ENCODE measurements around the gene IPO13. TPM values are rescaled to one million over a fixed set of nuclear protein-coding genes. Genes with fewer than 3 reads are reported as not detected.

The IPO13 gene
- total and polyA plus RNA-seq, 9 donors: 8.6 to 30.3 (median 20.8) TPM

DNA sequence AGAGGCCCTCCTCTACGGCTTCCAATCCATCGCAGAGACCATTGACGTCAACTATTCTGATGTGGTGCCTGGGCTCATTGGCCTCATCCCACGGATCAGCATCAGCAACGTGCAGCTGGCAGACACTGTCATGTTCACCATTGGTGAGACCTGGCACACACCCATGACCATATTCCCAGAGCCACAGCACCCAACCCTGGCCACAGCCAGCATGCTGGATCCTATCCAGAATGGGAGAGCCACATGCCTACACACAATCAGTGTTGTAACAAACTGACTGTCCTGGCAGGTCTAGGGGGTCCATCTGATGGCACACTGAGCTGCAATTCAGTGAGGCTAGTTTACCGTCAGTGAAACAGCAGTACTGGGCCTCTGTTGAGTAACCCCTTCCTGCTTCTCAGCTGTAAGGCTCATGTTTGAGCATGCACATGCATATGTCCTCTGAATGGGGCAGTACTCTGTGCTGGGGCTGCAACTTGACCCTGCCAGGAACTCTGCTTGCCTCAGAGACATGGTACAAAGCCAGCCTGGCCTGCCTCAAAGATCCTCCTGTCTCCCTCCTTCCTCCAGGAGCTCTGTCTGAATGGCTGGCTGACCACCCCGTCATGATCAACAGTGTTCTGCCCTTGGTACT is 10.8 kb downstream of the IPO13 start:
- Histone ChIP-seq H3K36me3 (no peaks in the 10 kb centered on the region), H3K27me3 (no peaks in the 10 kb centered on the region)
- intact Hi-C loops (cut with DNase I): no loop called here

DNA sequence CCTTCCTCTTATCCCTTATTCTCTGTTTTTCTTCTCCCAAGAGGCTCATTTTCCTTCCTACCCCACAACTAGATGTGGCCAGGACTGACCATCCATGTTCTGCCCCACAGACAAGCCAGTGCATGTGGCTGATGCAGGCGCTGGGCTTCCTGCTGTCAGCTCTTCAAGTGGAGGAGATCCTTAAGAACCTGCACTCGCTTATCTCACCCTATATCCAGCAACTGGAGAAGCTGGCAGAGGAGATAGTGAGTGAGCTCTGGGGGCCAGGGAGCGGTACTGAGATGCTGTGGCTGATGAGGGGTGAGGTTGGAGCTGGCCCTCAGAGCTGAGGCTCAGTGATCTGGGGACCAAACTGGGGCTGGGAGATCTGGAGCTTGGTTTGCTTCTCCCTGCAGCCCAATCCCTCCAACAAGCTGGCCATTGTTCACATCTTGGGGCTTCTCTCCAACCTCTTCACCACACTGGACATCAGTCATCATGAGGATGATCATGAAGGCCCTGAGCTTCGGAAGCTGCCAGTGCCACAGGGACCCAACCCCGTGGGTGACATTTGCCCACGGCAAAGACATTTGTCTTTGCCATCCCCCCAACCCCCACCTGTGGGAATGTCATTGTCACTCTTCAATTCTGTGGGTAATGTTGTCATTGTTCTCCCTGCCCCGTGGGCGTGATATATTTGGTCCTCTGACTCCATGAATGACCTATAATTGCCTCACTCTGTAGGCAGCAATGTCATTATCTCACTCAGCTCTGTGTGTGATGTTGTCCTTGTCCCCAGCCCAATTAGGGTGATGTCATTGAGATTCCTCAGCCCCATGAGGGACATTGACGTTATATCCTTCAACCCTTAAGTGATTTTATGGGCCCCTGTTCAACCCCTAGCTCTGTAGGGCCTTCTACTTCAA is 11.9 kb downstream of the IPO13 start:
- H3K36me3 ChIP-seq: no peaks in the 10 kb centered on the region
- TF ChIP-seq, protein P1, sequence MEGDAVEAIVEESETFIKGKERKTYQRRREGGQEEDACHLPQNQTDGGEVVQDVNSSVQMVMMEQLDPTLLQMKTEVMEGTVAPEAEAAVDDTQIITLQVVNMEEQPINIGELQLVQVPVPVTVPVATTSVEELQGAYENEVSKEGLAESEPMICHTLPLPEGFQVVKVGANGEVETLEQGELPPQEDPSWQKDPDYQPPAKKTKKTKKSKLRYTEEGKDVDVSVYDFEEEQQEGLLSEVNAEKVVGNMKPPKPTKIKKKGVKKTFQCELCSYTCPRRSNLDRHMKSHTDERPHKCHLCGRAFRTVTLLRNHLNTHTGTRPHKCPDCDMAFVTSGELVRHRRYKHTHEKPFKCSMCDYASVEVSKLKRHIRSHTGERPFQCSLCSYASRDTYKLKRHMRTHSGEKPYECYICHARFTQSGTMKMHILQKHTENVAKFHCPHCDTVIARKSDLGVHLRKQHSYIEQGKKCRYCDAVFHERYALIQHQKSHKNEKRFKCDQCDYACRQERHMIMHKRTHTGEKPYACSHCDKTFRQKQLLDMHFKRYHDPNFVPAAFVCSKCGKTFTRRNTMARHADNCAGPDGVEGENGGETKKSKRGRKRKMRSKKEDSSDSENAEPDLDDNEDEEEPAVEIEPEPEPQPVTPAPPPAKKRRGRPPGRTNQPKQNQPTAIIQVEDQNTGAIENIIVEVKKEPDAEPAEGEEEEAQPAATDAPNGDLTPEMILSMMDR (IDR thresholded peaks at IDR 0.05): no peak
- TF ChIP-seq EP300 (IDR thresholded peaks at IDR 0.05) (no peak), POLR2A (IDR thresholded peaks at IDR 0.05) (no peak)
- no peaks in the 10 kb centered on the region for H3K27me3 ChIP-seq
- H3K9me3 ChIP-seq: no peaks in the 10 kb centered on the region
- no peak for DNase-seq
- H3K4me3 ChIP-seq: no peak overlapping the region
- 91 to 95% (median 94%) methylated on average over 9 of the region's 9 CpGs for WGBS, 3 donors
- intact Hi-C loops (cut with DNase I): no loop called here
- H3K4me1 ChIP-seq (ENCODE audit: insufficient read depth): no peaks in the 10 kb centered on the region
- H3K27ac ChIP-seq: no peak overlapping the region

More for the DNA sequence above, 10.8 kb downstream of the IPO13 start:
- H3K4me3 ChIP-seq: no peak overlapping the region
- TF ChIP-seq EP300 (IDR thresholded peaks at IDR 0.05) (no peak), POLR2A (IDR thresholded peaks at IDR 0.05) (no peak)
- TF ChIP-seq, protein P1 (IDR thresholded peaks at IDR 0.05): no peak
- H3K9me3 ChIP-seq: no peaks in the 10 kb centered on the region
- H3K4me1 ChIP-seq (ENCODE audit: insufficient read depth): no peaks in the 10 kb centered on the region
- H3K27ac ChIP-seq: no peak overlapping the region
- WGBS, 3 donors: 82 to 91% (median 85%) methylated on average over 7 of the region's 7 CpGs
- DNase-seq: no peak

DNA sequence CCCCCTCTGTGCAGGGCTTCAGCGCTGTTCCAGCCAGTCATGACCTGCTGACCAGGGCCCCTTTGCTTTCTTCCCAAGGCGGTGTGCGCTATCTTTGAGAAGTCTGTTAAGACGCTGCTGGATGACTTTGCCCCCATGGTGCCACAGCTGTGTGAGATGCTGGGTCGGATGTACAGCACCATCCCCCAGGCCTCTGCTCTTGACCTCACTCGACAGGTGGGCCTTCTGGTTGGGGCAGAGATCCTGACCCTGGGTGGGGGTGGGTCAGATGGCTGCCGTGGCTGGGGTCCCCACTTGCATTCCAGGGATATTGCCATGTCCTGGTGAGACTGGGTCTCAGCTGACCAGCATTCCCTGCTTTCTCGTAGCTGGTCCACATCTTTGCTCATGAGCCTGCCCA is 14.0 kb downstream of the IPO13 start:
- no peak overlapping the region for H3K27ac ChIP-seq
- no peak for TF ChIP-seq EP300 (IDR thresholded peaks at IDR 0.05)
- TF ChIP-seq POLR2A (IDR thresholded peaks at IDR 0.05): no peak
- intact Hi-C loops (cut with DNase I): no loop called here
- H3K9me3 ChIP-seq: no peaks in the 10 kb centered on the region
- no peaks in the 10 kb centered on the region for H3K4me1 ChIP-seq (ENCODE audit: insufficient read depth)
- no peak for DNase-seq
- H3K36me3 ChIP-seq: no peaks in the 10 kb centered on the region
- H3K4me3 ChIP-seq: no peak overlapping the region
- 83 to 89% (median 86%) methylated on average over 8 of the region's 8 CpGs for WGBS, 3 donors
- no peaks in the 10 kb centered on the region for H3K27me3 ChIP-seq

DNA sequence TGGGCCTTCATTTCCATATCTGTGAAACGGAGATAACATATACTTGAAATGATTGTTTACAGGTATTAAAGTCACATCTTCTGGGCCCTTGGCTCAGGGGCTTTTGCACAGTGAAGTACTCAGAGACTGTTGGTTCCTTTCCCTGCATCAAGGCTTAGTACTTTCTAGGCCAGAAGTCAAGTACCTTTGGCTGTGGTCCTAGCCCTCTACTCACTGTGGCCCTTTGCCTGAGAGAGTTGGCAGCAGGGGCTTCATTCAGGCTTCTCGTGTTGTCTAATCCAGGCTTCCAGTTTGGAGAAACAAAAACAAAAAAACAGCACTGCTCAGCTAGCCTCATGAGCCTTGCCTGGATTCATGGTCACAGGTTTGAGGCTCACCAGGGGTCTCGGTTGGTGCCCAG is 14.9 kb downstream of the IPO13 start:
- Histone ChIP-seq H3K27me3 (no peaks in the 10 kb centered on the region), H3K4me1 (ENCODE audit: insufficient read depth) (no peaks in the 10 kb centered on the region), H3K4me3 (no peak overlapping the region), H3K36me3 (no peaks in the 10 kb centered on the region), H3K27ac (no peak overlapping the region), H3K9me3 (no peaks in the 10 kb centered on the region)
- intact Hi-C loops (cut with DNase I): no loop called here
- WGBS, 3 donors: 78 to 80% (median 80%) methylated on average over 3 of the region's 3 CpGs
- DNase-seq: no peak
- TF ChIP-seq EP300 (IDR thresholded peaks at IDR 0.05): no peak
- TF ChIP-seq, protein P1 (IDR thresholded peaks at IDR 0.05): no peak
- TF ChIP-seq POLR2A (IDR thresholded peaks at IDR 0.05): no peak

DNA sequence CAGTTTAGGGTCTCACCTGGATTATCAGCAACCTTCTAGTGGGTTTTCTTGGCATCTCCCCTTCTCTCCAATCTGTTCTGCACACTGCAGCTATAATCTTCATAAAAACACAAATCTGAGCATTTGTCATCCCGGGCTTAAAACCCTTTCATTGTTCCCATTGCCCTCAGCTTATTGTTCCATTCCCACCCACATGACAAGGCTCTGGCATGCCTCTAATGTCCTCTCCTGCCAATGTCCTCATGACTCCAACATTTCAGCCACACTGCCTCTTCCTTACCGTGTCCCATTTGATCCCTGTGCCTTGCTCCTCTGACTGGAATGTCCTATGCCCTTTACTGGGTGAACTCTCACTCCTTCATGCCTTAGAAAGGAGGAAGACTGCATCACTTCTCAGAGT is 15.6 kb downstream of the IPO13 start:
- 86 to 93% (median 91%) methylated on average over 2 of the region's 2 CpGs for WGBS, 3 donors
- no peak for DNase-seq
- H3K36me3 ChIP-seq: no peaks in the 10 kb centered on the region
- no peaks in the 10 kb centered on the region for H3K27me3 ChIP-seq
- no peaks in the 10 kb centered on the region for H3K9me3 ChIP-seq
- TF ChIP-seq POLR2A (IDR thresholded peaks at IDR 0.05): no peak
- TF ChIP-seq EP300 (IDR thresholded peaks at IDR 0.05): no peak
- TF ChIP-seq, protein P1 (IDR thresholded peaks at IDR 0.05): no peak
- no peaks in the 10 kb centered on the region for H3K4me1 ChIP-seq (ENCODE audit: insufficient read depth)
- intact Hi-C loops (cut with DNase I): no loop called here
- no peak overlapping the region for H3K4me3 ChIP-seq
- H3K27ac ChIP-seq: no peak overlapping the region
